TTC549 (cell line): ENCODE results near the gene TMEM151A.
A peak's percentile ranks its signal among the peaks of the same experiment; 100 is the strongest.

ENCODE experiments used
- FAIRE-seq: peaks from 2 replicates; lab custom pipeline; 2012; peaks lifted over from hg19 to GRCh38; lab: Jason Lieb, UNC

TMEM151A gene

DNA sequence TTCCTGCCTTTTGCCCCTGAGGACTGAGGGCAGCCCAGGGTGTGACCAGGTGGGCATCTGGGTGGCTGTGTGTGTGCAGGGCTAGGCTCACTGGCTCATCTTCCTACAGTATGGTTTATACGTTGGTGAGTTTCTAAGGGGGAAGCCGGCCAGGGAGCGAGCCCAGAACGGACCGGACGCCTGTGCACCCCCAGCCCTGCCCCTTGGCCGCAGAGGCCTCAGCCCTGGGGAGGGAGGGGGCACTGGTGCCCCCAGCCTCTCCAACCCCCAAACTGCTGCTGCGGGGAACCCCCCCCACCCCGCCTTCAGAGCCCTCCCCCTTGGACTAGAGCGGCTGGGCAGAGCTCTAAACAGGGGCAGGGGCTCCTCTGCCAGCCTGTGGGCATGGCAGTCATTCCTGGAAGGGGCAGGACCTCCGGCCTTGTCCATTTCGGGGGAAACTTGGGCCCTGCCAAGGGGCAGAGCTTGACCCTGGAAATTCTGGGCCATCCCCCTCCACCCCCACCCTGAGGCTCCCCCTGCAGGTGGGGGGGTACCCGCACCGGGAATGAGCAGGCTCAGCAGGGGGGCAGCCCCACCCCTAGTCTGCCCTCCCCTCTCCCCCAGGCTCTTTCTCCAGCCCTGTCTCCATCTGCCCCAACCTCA, 8.1 kb upstream of the TMEM151A start:
- no peak for FAIRE-seq

DNA sequence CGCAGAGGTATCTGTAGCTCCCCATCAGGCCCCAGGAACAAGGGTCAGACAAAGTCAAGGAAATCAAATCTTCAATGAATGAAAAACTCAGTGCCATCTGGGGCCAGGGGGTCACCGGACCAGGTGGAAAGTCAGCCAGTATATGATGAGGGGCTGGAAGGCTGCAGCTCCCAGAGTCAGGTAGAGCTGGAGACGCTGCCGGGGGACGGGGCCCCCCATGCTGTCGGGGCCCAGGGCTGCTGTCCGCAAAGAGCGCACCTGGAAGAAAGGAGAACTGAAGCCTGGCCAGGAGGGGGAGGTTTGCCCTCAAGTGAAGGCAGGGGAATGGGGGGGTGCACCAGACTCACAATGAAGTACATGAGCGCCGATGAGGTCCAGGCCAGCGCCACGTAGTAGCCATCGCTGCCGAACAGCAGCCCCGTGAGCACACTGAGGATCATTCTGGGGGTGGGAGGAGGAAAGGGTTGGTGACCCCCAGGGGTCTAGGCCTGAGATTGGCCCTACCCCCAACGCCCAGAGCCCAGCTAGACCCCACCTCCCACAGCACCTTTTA, 7.1 kb upstream of the TMEM151A start:
- no peak for FAIRE-seq

DNA sequence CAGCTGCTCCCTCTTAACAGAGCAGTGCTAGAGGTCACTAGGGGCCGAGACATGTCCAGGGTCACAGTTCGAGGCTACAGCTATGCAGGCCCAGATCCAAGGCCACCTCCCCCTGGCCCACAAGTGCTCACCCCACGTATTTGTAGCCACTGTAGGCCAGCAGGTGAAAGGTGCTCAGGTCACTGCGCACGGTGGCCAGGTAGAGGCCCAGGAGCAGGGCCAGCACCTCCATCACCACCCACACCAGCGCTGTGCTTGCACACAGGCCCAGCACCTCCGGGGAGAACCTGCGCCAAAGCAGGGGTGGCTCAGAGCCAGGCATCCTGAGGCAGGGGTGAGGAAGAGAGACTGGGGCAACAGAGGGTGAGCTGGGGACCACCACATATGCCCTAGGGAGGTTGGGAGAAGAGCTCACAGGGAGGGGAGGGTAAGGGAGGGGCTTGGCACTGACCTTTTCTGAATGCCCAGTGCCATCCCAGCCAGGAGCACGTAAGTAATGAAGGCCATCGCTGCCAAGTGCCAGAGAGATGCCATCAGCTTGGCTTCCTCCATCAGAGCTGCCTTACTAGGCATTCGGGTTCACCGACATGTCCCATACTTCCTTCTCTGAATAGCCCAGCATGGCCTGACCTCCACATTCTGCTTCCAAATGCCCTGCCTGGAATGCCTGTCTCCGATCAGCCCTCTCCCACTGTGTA, 6.3 kb upstream of the TMEM151A start:
- no peak for FAIRE-seq

DNA sequence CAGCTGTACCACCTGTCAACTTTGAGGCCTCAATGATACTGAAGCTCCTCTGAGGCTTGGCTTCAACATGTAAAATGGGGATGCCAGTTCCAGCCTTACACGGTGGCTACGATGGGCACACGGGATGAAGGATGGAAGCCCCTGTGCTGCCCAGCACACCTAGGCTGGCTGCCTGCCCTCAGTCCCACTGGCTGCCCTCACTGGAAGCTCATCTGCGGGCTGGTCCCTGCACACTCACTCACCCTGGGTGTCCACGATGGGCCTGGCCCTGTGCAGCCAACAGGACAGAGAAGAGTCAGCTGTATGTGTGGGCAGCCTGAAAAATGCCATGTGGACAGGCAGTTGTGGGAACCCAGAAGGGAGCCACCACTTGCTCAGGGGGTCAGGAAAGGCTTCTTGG, 5.0 kb upstream of the TMEM151A start:
- no peak for FAIRE-seq

DNA sequence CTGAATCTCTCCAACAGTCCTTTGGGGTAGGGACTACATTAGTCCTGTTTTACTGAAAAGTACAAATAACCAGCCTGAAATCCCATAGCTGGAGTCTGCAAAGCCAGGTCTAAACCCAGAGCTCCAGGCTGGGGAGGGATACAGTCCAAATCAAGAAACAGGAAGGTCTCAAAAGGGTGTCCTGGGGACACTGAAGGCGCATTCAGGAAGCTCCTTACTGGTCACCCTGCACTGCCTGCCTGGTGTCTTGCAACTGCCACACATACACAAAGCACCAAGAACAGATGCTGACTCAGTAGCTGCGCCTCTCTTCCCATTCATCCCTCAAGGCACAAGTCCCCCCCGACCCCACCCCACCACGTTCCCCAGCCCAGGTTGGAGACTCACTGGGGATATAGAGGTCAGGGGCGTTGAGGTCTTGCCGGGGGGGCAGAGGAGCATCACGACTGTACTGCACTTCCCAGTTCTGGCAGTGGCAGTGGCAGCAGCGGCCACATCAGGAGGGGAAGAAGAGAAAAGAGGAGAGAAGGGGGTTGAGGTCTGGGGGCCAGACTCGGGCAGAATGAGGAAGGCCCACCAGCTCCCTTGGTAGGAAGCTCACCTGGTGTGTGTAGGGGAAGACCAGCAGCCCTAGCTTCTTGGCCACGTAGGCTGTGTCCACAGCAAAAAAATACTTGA, 4.3 kb upstream of the TMEM151A start:
- FAIRE-seq, result no peak

DNA sequence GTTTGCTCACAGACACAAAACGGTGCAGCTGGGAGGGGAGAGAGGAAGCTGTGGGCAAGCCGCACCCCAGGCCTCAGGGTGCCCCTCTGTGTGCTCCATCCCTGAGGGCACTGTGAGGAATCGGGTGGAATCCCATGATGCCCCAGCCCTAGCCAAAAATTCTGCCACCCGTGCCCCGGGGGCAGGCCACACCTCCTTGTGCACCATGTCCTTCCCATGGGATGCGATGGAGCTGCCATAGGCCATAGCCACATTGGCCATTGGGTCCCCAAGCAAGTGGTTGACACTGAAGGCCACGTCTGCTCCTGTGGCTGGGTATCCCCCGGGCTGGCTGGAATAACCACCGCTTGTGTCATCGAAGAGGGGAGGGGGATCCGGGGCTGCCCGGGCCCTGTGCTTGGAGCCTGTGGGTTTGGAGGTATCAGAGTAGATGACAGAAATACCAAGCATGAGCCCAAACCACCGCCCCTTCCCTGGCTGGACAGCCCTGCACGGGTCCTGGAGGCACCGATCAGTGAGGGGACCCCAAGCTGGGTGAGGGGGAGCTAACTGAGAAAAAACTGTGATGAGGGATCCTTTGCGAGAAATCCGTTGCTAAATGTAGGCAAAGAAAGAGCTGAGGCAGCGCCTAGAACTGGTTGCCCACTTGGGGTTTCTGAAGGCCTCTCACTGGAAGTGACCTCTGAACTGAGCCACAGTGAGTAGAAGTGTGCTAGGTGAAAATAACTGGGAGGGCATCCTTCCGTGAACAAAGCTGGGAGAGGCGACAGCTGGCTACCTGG, 3.6 kb upstream of the TMEM151A start:
- FAIRE-seq, result no peak

DNA sequence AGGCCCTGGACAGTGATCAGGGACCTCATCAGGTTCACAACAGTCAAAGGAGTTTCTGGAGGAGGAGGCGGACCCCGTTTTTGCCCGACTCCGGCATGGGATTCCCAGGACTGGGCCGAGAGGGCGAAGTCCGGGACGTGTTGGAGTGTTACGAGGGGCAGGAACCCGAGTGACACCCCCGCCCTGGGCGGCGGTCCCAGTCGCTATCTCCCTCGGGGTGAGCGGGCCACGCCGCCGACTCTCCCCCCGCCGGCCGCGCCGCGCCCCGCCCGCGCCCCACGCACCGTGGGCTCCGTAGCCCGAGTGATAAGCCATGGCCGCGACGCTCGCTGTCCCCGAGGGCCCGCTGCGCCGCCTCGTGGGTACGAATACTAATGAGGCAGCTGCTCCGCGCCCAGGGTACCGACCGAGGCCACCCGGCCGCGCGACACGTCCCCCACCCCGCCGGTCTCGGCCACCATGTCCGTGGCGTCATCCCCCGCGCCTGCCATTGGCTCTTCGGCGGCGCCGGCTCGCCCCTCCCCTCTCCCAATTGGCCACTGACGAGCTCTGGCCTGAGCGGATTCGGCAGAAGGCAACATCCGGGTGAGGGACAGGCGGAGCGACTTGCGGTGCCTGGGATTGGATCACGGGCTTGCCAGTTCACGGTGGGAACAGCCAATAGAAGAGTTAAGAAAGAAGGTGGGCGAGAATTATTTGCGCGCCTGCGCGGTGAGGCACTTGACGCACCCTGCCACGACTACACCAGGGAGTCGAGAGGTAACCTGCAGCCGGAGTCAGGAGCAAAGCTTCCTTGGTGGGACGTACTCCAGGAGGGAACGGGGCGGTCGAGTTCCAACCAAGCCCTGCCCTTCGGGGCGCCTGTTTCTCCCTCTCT, 2.8 kb upstream of the TMEM151A start, which contains the start of gene YIF1A:
TSS of gene YIF1A (minus strand) at position 473 of the 877 bp plus-strand sequence. CDS start at position 315, 158 bp downstream.
- peak; percentile 96 for FAIRE-seq

DNA sequence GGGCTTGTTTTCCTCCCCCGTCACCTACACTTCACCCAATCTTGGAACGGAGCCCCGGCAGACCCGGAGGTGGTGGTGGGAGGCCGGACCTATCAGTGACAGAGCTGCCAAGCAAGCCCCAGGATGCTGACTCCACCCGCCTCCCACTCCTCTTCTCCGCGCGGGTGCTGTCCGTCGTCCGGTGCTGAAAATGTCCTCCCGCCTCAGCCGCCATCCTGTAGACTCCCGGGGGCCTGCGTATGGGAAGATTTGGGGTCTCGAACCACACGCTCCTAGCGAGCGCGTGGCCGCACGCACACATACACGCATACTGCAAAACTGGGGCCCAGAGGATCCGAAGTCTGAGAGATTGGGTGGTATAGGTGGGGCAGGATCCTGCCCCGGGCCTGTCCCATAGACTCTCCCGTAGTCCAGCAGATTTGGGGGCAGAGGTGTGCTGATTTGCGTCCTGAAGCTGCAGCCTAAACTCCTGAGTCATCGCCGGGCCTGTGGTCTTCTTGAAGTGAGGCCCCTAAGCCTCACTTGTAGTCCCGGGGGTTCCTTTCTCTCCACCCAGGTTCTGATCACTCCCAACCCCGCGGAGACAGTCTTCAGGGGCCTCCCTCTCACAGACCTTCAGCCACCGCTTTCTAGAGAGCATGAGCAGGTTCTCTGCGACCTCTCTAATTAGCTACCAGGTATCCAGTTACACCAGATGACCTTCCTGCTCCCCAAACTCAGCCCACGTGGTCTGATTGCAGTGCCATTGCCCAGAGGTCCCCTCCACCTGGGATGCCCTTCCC, 2.0 kb upstream of the TMEM151A start:
- no peak for FAIRE-seq

DNA sequence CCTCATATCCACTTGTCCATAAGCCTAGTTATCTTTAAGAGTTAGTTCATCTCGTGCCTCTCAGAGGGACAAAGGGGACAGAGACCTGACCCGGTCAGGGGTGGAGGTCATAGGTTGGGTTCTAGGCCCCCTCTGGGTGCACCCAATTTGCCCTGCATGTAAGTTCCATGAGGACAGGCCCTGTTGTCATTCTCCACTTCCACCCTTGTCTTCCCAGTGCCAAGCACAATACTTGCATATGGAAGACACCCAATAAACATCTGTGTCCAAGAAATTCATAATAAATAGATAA, 1.4 kb upstream of the TMEM151A start:
- FAIRE-seq, result no peak

DNA sequence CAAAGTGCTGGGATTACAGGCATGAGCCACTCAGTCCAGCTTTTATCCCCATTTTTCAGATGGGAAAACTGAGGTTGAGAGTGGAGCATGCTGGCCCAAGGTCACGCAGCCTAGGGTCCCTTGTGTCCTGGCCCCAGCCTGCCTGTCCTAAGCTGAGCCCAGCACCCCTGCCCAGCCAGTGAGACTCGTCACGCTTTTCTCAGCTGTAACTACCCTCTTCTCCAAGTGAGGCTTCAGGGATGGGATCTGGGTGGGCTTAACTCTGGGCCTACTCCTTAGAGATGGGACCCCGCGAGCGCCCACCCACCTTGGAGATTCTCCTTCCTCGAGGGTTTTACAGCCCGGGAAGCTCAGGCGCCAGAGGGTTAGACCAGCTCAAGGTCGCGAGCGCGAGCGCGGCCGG, 390 bp upstream of the TMEM151A start:
- no peak for FAIRE-seq

DNA sequence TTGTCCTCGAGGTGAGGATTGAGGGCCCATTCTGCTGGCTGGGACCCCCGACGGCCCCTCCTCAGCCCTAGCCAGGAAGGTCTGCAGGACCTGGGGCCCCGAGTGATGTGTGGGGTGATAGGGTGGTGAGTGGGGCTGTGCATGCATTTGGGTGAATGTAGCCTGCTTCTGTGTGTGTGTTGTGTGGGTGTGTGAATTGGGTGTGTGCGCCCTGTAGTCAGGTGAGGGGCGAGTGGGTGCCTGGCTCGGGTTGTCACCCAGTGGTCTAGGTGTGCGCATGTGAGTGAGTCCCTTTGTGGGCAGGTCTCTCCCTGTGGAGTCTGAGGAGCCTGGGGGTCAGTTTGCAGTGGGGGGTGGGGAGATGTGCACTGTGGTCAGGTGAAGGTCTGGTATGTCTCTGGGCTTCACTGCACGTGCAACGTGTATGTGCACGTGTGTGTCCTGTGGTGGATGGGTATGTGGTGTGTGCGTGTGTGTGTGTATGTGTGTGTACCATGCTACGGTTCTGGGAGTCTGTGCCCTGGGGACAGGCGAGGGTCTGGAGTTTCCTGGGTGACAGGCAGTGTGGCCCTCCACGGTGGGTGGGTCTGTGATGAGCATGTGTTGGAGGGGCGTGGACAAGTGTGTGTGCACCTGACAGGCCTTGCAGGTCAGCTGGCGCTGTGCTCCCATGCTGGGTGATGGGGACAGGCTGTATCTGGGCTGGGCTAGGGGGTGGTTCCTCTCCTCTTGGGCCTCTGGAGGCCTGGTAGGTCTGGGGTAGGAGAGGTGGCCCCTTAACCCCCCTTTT, 1.0 kb downstream of the TMEM151A start:
- FAIRE-seq, result no peak

DNA sequence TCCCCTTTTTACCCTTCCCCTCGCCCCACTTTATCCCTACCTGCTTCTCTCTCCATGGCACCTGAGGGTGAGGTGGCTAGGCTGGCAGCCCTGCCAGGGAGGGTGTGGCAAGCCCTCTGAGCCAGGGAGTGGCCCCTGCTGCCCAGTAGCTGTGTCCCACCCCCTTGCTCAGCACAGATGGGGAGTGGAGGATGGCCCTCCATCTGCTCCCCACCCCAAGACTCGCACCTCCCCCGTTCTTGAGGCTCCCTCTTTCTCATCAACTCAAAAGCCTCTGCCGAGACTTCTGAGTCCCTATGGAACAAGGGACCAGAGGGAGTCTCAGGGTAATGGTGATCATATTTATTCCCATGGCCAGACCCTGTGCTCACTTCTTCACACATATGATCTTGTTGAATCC, 1.7 kb downstream of the TMEM151A start:
- no peak for FAIRE-seq

DNA sequence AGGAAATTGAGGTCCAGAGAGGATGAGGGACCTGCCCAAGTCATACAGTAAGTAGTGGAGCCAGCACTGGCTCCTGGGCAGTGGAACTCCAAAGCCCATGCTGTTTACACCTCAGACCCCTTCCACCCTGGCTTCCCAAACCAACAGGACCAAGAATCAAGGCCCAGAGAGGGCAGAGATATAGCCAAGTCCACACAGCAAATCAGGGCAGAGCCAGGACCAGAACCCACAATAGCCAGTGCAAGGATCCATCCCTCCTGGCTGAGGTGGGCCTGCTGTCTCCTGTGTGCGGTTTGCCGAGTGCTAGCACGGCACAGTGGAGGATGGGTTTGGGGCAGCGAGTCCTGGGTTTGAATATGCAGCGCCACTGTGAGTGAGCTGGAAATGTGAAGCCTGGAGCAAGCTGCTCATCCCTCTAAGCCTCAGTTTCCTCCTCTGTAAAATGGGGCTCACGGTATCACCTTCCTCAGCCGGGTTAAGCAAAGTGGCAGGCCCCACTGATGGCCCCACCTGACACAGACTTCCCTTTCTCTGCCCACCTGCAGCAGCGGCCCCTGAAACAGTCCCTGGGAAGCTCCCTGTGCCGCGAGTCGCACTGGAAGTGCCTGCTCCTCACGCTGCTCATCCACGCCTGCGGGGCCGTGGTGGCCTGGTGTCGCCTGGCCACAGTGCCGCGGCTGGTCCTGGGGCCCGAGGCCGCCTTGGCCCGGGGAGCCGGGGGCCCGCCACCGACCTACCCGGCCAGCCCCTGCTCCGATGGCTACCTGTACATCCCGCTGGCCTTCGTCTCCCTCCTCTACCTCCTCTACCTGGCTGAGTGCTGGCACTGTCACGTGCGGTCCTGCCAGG, 2.3 kb downstream of the TMEM151A start:
- no peak for FAIRE-seq

DNA sequence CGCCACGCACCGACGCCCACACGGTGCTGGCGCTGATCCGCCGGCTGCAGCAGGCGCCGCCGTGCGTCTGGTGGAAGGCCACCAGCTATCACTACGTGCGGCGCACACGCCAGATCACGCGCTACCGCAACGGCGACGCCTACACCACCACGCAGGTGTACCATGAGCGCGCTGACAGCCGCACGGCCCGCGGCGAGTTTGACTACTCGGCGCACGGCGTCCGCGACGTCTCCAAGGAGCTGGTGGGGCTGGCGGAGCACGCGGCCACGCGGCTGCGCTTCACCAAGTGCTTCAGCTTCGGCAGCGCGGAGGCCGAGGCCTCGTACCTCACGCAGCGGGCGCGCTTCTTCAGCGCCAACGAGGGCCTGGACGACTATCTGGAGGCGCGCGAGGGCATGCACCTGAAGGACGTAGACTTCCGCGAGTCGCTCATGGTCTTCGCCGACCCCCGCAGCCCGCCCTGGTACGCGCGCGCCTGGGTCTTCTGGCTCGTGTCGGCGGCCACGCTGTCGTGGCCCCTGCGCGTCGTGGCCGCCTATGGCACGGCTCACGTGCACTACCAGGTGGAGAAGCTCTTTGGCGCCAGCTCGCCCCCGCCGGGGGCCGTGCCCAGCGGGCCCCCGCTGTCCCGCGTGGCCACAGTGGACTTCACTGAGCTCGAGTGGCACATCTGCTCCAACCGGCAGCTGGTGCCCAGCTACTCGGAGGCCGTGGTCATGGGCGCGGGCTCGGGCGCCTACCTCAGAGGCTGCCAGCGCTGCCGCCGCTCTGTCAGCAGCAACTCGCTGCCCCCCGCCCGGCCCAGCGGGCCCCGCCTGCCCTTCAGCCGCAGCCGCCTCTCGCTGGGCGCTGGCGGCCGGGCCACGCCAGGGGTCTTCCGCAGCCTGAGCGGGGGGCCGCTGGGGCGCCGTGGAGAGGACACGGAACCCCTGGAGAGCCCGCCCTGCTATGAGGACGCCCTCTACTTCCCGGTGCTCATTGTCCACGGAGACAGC, 3.2 kb downstream of the TMEM151A start:
- FAIRE-seq, result no peak

DNA sequence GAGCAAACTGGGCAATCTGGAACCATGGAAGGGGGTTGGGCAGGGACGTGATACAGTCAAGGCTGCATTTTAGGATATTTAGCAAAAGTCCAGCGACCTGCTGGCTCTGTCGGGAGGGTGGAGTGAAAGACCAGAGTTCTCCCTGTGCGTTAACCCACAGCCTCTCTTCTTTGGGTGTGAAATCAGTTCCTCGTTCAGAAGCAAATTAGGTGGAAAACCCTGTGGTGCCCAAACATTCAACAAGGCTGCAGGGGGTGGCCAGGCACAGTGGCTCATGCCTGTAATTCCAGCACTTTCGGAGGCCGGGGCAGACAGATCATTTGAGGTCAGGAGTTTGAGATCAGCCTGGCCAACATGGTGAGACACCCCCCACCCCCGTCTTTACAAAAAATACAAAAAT, 5.9 kb downstream of the TMEM151A start:
- no peak for FAIRE-seq

DNA sequence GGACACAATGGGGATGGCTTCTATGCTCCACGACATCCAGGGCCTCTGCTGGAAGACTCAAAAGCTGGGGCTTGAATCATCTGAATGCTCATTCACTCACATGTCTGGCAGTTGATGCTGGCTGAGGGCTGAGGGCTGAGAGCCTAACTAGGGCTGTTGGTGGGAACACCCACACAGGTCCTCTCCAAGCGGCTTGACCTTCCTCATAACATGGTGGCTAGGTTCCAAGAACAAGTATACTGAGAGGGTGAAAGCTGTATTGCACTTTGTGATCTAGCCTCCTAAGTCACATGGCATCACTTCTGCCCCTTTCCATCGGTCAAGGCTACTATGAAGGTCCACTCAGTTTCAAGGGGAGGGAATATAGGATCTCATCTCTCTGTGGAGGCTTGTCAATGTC, 7.5 kb downstream of the TMEM151A start:
- FAIRE-seq, result no peak

DNA sequence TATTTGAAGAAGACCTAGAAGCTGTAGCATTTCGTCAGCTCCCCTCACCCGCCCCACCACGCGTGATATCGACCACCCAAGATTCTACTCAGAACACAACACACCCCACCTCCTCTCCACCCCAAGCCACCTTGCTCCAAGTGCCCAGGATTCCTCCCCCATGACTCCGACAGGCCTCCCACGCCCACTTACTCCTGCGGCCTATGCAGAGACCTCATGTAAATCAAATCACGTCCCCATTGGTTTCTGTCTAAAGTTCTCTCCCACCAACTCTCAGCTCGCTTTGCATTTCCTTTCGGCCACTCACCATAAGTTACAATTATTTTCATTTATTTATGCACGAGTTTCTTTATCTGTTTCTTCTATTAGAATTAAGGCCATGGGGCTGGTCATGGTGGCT, 11.0 kb downstream of the TMEM151A start:
- FAIRE-seq, result no peak

DNA sequence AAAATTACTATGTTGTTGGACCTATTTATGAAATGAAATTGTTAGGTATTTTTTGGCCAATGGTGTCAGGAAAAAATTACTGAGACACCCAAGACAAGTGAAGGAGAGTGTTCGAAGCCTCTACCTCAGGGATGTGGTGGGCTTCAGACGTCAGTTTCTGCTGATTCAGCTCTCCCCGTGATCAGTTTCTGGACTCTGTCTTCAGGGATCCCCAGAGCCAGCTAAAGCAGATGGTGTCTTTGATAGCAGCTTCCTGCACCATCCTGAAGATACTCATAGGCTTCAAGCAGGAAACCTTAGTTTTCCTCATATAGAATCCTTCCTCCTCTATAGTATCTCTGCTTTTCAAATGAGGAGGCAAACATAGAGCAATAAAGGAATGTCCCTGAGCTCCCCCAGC, 17.8 kb downstream of the TMEM151A start:
- no peak for FAIRE-seq
